Measurements from ENCODE around the gene IL17RB.

GRCh38 chr3:53817809-53818208 is 28.6 kb upstream of the IL17RB start:
- no peak for TF ChIP-seq CTCF (IDR thresholded peaks at IDR 0.05)
- TF ChIP-seq POLR2AphosphoS5 (IDR thresholded peaks at IDR 0.05; ENCODE audit: insufficient read depth in 1 of 2, low read depth in 1 of 2), result no peak
